ENCODE data around the gene CPNE6.
"Not testable (repeated sequence)": the region's sequence is repeated elsewhere in the genome, so short reads cannot be mapped to it uniquely, and the experiment has no call there.

CPNE6 gene

DNA sequence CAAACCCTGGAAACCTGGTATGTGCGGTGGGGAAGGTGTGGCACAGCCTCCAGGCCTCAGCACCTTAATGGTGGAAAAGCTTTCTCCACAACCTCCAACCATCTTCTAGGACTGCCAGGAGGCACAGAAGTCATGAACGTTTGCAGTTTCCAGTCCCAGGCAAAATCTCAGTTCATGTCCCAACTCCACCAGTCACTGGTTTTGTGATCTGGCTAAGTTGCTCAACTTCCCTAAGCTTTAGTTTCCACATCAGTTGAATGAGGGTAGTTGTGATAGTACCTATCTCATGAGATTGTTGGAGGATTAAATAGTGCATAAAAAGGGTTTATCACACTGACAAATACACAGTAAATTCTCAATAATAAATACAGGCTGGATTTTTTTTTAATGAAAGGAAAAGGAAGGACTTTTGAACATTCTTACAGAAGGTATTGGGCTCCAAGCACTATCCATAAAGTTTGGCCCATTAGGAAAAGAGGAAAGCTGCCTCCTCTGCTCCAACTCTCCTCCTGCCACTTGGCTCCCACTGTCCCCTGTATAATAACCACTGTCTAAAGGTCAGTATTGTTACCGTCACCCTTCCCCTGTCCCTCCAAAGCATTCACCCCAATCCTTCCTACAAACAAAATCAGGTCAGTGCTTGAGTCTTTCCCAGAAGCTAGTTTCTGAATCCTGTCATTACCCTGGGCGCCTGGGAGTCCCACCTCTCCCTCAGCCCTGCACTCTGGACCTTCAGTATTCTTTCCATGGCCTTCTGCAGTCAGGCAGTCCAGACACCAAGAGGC is 29.0 kb downstream of the CPNE6 start:
- in situ Hi-C loops (cut with HindIII; ENCODE audit: low sequenced_read_pairs), result no loop called here
- no peak overlapping the region for H3K4me3 ChIP-seq (ENCODE audit: low read depth, low read length)
- DNase-seq (ENCODE audit: low read depth), result no peak
- TF ChIP-seq, protein P1, sequence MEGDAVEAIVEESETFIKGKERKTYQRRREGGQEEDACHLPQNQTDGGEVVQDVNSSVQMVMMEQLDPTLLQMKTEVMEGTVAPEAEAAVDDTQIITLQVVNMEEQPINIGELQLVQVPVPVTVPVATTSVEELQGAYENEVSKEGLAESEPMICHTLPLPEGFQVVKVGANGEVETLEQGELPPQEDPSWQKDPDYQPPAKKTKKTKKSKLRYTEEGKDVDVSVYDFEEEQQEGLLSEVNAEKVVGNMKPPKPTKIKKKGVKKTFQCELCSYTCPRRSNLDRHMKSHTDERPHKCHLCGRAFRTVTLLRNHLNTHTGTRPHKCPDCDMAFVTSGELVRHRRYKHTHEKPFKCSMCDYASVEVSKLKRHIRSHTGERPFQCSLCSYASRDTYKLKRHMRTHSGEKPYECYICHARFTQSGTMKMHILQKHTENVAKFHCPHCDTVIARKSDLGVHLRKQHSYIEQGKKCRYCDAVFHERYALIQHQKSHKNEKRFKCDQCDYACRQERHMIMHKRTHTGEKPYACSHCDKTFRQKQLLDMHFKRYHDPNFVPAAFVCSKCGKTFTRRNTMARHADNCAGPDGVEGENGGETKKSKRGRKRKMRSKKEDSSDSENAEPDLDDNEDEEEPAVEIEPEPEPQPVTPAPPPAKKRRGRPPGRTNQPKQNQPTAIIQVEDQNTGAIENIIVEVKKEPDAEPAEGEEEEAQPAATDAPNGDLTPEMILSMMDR (IDR thresholded peaks at IDR 0.05; ENCODE audit: low read depth, low read length, missing control alignments), result no peak

DNA sequence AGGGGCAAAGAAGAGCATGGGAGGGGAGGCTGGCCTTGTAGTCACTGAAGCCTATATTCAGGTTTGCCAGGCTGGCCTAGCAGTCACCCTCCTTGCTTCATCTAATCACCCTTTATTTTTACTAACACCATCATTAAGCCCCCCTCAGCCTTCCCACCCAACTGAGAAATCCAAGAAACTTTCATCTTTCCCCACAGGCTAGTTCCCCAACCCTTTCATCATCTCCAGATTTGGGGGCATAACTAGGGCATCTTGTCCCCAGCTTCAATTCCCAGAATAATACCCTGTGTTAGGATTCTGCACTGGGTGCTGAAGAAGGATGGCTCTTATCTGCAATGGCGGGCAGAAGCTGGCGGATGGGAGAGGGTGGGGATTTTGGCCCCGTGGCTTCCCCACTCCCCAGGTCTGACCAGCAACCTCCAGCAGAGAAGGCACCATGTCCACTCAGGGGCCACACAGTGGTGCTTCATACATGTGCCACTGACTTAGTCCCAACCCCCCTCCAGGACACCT is 29.7 kb downstream of the CPNE6 start:
- in situ Hi-C loops (cut with HindIII; ENCODE audit: low sequenced_read_pairs), result no loop called here
- DNase-seq (ENCODE audit: low read depth), result no peak
- TF ChIP-seq, protein P1 (IDR thresholded peaks at IDR 0.05; ENCODE audit: low read depth, low read length, missing control alignments), result no peak
- H3K4me3 ChIP-seq (ENCODE audit: low read depth, low read length), result no peak overlapping the region

DNA sequence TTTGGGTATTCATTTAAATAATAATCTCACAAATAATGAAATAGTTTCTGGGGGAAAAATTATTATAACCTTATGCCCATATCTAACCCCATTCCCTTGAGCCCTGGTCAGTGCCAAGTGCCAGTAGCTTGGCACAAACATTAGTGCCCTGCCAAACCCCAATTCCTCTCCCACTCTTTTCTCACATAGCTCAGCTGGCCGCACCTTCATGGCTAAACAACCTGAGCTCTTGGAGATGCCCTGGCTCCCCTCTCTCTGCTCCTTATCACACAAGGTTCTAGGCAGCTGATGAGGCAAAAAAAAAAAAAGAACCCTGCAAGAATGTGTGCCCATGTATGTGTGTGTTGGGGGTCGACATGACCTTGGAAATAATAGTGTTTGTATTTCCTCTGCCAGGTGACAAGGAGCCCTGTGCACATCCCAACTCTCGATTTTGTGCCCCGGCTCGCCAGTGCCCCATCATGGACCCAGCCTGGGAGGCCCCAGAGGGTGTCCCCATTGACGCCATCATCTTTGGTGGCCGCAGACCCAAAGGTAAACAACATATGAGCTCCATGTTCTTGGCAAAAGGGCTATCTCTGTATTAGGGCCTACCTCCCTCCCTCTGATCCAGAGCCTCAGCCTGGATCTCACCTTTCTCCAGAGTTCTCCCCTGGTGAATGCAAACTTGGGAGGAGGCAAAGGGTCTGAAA is 31.1 kb downstream of the CPNE6 start:
- in situ Hi-C loops (cut with HindIII; ENCODE audit: low sequenced_read_pairs), result no loop called here
- TF ChIP-seq, protein P1 (IDR thresholded peaks at IDR 0.05; ENCODE audit: low read depth, low read length, missing control alignments), result no peak
- DNase-seq (ENCODE audit: low read depth), result no peak
- H3K4me3 ChIP-seq (ENCODE audit: low read depth, low read length), result no peak overlapping the region

DNA sequence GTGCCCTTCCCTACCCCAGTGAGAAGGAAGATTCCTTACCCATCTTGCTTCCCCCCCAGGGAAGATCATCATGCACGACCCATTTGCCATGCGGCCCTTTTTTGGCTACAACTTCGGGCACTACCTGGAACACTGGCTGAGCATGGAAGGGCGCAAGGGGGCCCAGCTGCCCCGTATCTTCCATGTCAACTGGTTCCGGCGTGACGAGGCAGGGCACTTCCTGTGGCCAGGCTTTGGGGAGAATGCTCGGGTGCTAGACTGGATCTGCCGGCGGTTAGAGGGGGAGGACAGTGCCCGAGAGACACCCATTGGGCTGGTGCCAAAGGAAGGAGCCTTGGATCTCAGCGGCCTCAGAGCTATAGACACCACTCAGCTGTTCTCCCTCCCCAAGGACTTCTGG is 32.1 kb downstream of the CPNE6 start:
- no peak overlapping the region for H3K4me3 ChIP-seq (ENCODE audit: low read depth, low read length)
- in situ Hi-C loops (cut with HindIII; ENCODE audit: low sequenced_read_pairs), result no loop called here
- TF ChIP-seq, protein P1 (IDR thresholded peaks at IDR 0.05; ENCODE audit: low read depth, low read length, missing control alignments), result no peak
- no peak for DNase-seq (ENCODE audit: low read depth)

DNA sequence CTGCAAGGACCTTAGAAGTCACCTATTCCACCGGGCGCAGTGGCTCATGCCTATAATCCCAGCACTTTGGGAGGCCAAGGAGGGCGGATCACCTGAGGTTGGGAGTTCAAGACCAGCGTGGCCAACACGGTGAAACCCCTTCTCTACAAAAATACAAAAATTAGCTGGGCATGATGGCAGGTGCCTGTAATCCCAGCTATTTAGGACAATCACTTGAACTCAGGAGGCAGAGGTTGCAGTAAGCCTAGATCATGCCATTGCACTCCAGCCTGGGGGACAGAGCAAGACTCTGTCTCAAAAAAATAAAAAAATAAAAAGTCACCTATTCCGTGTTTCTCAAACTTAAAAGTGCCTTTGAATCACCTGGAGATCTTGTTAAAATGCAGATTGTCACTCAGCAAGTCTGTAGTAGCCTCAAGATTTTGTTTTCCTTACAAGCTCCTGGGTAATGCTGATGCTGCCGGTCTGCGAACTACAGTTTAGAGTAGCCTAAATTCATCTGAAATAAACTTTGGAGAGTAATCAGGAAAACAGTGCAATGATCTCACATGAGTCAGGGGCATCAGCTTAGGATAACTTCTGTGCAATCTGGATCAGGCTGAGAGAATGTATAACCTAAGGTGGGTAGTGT is 34.4 kb downstream of the CPNE6 start:
- DNase-seq (ENCODE audit: low read depth); in situ Hi-C loops (cut with HindIII; ENCODE audit: low sequenced_read_pairs); H3K4me3 ChIP-seq (ENCODE audit: low read depth, low read length): not testable (repeated sequence)

DNA sequence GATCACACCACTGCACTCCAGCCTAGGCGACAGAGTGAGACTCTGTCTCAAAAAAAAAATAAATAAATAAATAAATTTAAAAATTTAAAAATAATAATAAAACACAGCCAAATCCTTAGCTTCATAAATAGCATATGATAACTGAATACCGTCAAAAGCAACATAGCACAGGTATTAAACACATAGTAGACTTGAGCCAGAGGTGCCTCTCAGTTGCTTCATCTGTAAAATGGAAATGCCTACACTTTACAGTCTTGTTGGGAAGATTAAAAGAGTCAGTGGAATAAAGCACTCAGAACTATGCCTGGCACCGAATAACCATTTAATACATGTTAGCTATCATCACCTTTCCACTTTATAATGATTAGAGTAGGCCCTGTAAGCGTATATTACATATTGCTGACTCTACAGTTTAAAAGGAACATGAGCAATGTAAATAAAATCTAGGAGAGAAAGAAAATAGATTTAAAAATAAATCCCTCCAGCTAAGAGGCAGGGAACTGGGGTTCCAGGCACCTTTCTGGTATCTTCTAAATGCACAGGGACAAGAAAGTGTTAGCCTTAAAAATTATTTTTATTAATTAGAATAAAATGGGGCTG is 35.4 kb downstream of the CPNE6 start:
- no peak overlapping the region for H3K4me3 ChIP-seq (ENCODE audit: low read depth, low read length)
- TF ChIP-seq, protein P1 (IDR thresholded peaks at IDR 0.05; ENCODE audit: low read depth, low read length, missing control alignments), result no peak
- DNase-seq (ENCODE audit: low read depth), result no peak
- in situ Hi-C loops (cut with HindIII; ENCODE audit: low sequenced_read_pairs), result no loop called here

Measured in astrocyte of the cerebellum (primary cell).